OCI-LY3 (cell line): Measurements from ENCODE around the gene VPS13D.

ENCODE experiments used
- H2AFZ ChIP-seq: fragments of 200-600, 300-600 bp; shearing (Covaris generic); 2 replicates; pipeline ENCODE4 v1.6.0; 2014; ENCODE audit warnings: antibody characterized with exemption, low read depth, low read length
- H3K27ac ChIP-seq: fragments of 200-600, 300-600 bp; sonication (generic); 2 replicates; pipeline ENCODE4 v1.5.1; 2014; ENCODE audit warnings: mild to moderate bottlenecking, low read length, moderate library complexity, mixed read lengths
- H3K27me3 ChIP-seq: fragments of 200-600, 300-600 bp; sonication (generic); 2 replicates; pipeline ENCODE4 v1.6.1; 2014; ENCODE audit warnings: low read depth, low read length, mixed read lengths
- H3K36me3 ChIP-seq: fragments of 200-600, 300-600 bp; sonication (generic); replicated peaks from 2 replicates; pipeline ENCODE3; 2014; ENCODE audit warnings: low read depth, low read length, mixed read lengths
- H3K4me1 ChIP-seq: fragments of 300-600, 200-600 bp; sonication (generic); 2 replicates; pipeline ENCODE4 v1.6.1; 2014; ENCODE audit warnings: low read length, mixed read lengths
- H3K4me2 ChIP-seq: fragments of 200-600, 300-600 bp; sonication (generic); 2 replicates; pipeline ENCODE4 v1.6.1; 2014; ENCODE audit warnings: low read length, mixed read lengths
- H3K4me3 ChIP-seq: fragments of 300-600, 200-600 bp; sonication (generic); 2 replicates; pipeline ENCODE4 v1.5.1; 2014; ENCODE audit warnings: antibody characterized with exemption, mild to moderate bottlenecking, low read length, moderate library complexity
- H3K79me2 ChIP-seq: fragments of 300-600, 200-600 bp; shearing (Covaris generic); 2 replicates; pipeline ENCODE4 v1.6.1; 2014; ENCODE audit warnings: mild to moderate bottlenecking, low read length, mixed read lengths
- H3K9ac ChIP-seq: fragments of 300-600, 200-600 bp; shearing (Covaris generic); 2 replicates; pipeline ENCODE4 v1.6.0; 2014; ENCODE audit warnings: mild to moderate bottlenecking, low read length, moderate library complexity
- H3K9me3 ChIP-seq: fragments of 200-600, 300-600 bp; shearing (Covaris generic); 2 replicates; pipeline ENCODE4 v1.6.1; 2014; ENCODE audit warnings: low read length, mixed read lengths; ENCODE audit not compliant: insufficient read depth
- H4K20me1 ChIP-seq: fragments of 200-600, 300-600 bp; sonication (generic); 2 replicates; pipeline ENCODE4 v1.6.1; 2016; ENCODE audit warnings: low read length, mixed read lengths; ENCODE audit not compliant: insufficient read depth
- EZH2phosphoT487 ChIP-seq: fragments of 200-600 bp; shearing (Covaris generic); IDR thresholded peaks from 2 replicates; pipeline ENCODE4 v1.6.1; 2018; ENCODE audit warnings: antibody characterized with exemption, mixed run types, low read depth
- TF ChIP-seq, protein P1 (sequence below): fragments of 200-600, 300-600 bp; sonication (generic); IDR thresholded peaks from 2 replicates; pipeline ENCODE4 v1.5.1; 2014; ENCODE audit warnings: antibody characterized with exemption, low read length, low read depth

VPS13D gene

DNA sequence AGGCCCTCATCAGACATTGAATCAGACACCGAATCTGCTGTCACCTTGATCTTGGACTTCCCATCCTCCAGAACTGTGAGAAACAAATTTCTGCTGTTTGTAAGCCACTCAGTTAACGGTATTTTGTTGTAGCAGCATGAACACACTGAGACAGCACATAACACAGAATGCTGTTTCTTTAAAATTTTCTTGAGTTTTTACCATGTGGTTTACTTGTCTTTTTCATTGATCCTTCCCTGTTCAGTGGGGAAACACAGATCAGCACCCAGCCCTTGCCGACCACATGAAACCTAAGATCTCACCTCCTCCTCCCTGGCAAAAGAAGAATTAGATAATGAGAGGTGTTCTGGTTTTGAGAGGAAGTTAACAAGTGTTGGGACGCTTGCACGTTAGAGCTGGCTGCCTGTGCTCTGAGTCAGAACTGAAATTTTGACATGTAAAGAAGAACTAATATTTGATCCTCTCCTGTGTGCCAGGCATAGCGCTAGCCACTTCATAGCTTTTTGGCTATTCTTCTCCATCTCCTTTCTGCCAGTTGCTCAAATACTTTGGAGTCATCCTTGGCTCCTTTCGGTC, 208.6 kb downstream of the VPS13D start:
- Histone ChIP-seq H3K4me1 (peaks cover 38% of the 10 kb centered on the region), H3K4me3 (no peak overlapping the region), H2AFZ (no peak overlapping the region), H3K27ac (no peak overlapping the region), H3K27me3 (no peaks in the 10 kb centered on the region), H4K20me1 (peaks cover 24% of the 10 kb centered on the region), H3K9ac (no peak overlapping the region), H3K4me2 (peak overlapping the region; percentile 36; the same call in 1 of the 2 replicates), H3K36me3 (peaks cover 6% of the 10 kb centered on the region), H3K79me2 (no peaks in the 10 kb centered on the region), H3K9me3 (no peaks in the 10 kb centered on the region)
- TF ChIP-seq, protein P1, sequence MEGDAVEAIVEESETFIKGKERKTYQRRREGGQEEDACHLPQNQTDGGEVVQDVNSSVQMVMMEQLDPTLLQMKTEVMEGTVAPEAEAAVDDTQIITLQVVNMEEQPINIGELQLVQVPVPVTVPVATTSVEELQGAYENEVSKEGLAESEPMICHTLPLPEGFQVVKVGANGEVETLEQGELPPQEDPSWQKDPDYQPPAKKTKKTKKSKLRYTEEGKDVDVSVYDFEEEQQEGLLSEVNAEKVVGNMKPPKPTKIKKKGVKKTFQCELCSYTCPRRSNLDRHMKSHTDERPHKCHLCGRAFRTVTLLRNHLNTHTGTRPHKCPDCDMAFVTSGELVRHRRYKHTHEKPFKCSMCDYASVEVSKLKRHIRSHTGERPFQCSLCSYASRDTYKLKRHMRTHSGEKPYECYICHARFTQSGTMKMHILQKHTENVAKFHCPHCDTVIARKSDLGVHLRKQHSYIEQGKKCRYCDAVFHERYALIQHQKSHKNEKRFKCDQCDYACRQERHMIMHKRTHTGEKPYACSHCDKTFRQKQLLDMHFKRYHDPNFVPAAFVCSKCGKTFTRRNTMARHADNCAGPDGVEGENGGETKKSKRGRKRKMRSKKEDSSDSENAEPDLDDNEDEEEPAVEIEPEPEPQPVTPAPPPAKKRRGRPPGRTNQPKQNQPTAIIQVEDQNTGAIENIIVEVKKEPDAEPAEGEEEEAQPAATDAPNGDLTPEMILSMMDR = no peak
- no peak for TF ChIP-seq EZH2phosphoT487

DNA sequence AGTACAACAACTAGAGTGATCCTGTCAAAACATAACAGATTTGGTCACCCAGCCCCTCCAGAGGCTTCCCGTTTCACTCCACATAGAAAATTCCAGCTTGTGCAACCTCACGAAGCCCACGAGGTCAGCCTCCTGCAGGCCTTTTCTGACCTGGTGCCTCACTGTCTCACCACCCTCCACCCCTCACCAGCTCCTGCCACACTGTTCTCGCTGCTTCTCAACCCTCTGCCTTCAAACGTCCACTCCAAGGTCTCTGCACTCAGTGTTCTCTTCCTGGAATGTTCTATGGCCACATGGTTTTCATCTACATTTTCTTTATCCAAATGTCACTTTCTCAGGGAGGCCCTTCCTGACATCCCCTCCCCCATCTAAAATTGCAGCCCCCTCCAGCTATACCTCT, 209.2 kb downstream of the VPS13D start:
- no peak overlapping the region for H3K27ac ChIP-seq
- H3K4me3 ChIP-seq = no peak overlapping the region
- H3K4me2 ChIP-seq = no peak overlapping the region
- no peak overlapping the region for H2AFZ ChIP-seq
- peaks cover 24% of the 10 kb centered on the region for H4K20me1 ChIP-seq
- peaks cover 35% of the 10 kb centered on the region for H3K4me1 ChIP-seq
- no peak overlapping the region for H3K9ac ChIP-seq
- TF ChIP-seq, protein P1 = no peak
- no peak for TF ChIP-seq EZH2phosphoT487
- H3K36me3 ChIP-seq = peaks cover 6% of the 10 kb centered on the region
- H3K79me2 ChIP-seq = no peaks in the 10 kb centered on the region
- H3K27me3 ChIP-seq = no peaks in the 10 kb centered on the region
- no peaks in the 10 kb centered on the region for H3K9me3 ChIP-seq

DNA sequence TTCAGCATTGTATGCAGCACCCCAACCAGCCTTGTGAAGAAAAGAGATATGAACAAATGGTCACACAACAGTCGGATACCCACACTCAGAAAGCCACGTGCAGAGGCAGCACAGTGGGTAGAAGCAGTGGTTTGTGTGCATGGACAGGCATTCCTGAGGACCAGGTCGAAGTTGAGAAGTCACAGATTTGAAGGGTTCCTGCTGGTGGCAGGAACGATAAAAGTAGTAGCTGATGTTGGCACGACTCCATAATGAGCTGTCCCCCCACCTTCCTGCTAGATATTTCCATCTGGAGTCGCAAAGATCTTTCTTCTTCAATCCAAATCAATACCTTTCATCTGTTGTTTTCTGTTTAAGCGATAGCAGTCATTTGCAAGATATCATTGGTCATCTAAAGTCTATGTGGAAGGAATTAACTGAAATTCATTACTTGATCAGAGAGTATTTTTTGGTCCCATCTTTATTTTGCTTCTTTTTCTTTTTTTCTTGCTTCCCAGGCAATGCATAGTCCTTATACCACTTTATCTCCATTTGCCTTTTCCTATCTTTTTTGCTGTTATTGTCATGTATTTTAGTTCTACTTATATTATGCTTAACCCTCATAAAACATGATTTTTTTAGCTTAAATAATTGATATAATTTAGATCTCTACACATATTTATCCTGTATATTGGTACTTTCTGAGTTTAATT, 211.7 kb downstream of the VPS13D start:
- no peaks in the 10 kb centered on the region for H3K9me3 ChIP-seq

DNA sequence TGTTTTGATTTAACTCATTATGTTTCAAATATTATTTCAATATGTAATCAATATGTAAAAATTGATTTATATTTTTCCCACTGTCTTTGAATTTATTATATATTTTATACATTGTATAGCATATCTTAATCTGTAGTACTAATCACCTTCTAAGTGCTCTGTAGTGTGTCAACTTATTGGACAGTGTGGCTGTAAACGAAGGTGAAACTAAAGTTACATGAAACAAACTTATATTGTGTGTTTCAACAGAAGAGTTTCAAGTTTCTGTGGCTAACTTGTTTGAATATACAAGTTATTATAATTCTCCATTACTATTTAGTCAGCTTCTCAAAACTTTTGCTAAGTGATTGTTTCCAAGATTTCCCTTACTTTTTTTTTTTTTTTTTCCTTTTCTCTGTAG, 212.4 kb downstream of the VPS13D start:
- Histone ChIP-seq H4K20me1 (peaks cover 15% of the 10 kb centered on the region), H3K36me3 (peaks cover 6% of the 10 kb centered on the region), H3K27me3 (peaks cover 7% of the 10 kb centered on the region; the same call in 1 of the 2 replicates), H2AFZ (no peak overlapping the region), H3K4me3 (no peak overlapping the region), H3K27ac (no peak overlapping the region), H3K9me3 (no peaks in the 10 kb centered on the region), H3K4me2 (no peak overlapping the region), H3K4me1 (peaks cover 13% of the 10 kb centered on the region), H3K79me2 (no peaks in the 10 kb centered on the region), H3K9ac (no peak overlapping the region)
- TF ChIP-seq EZH2phosphoT487 = no peak
- TF ChIP-seq, protein P1 = no peak

More for the DNA sequence above, 211.7 kb downstream of the VPS13D start:
- H3K36me3 ChIP-seq = peaks cover 6% of the 10 kb centered on the region
- H4K20me1 ChIP-seq = peaks cover 13% of the 10 kb centered on the region
- TF ChIP-seq, protein P1 = no peak
- H3K4me1 ChIP-seq = peaks cover 13% of the 10 kb centered on the region
- no peak overlapping the region for H3K4me2 ChIP-seq
- no peak overlapping the region for H3K4me3 ChIP-seq
- no peak overlapping the region for H3K9ac ChIP-seq
- H2AFZ ChIP-seq = no peak overlapping the region
- H3K27ac ChIP-seq = no peak overlapping the region
- H3K27me3 ChIP-seq = peaks cover 2% of the 10 kb centered on the region; the same call in 1 of the 2 replicates
- no peaks in the 10 kb centered on the region for H3K79me2 ChIP-seq
